ENCODE results near the gene RXFP2.

RXFP2 gene

DNA sequence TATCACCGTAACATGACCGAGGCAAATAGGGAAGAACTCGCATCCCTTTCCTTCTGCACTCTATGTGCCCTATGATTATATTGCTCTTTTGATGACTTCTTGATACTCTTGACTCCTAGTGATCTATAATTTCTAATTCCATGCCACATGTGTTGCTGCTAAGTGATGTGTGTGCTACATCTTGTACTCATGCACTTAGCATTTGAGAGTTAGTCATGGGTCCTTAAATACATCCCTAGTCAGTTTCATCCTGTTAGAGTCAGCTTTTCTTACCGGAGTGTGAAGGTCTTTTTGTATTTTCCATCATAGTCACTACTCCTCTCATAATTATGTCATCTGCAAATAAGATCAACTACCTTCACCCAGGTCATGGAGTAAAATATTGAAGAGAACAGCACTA lies 30.2 kb downstream of the RXFP2 start:
- DNase-seq, result no peak

DNA sequence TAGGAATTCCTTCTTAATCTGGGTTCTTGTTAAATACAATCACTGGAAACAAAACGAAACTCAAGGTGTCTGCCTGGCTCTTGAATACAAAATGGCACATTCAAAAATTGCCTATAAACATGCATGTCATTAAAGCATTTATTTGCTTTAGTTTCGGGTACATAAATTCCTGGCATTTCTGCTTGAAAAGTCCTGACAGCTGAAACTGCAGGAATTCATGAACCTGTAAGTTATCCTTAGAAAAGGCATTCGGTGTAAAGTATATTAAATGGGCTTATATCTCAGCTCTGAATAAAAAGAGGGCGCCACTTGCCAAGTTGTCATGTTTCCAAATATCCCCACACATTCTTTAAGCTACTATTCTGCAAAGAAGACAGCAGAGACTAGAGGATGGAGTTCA lies 32.9 kb downstream of the RXFP2 start:
- no peak for DNase-seq

DNA sequence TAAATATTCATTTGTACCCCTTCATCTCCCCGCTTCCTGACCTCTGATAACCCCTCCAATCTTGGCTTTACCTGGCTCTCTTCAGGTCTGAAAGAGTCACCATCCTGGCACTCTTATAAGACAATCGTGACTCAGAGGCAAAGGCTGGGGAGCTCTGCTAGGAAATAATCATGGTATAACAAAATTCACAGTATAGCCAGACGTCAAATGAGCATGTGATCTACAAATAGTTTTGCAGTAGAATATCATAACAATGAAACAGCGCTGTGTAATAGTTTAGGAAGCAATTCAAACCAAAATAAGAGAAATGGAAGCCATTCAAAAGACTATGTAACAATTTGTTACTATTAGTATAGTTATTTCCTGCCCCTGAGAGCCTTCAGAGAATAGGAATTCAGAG lies 34.2 kb downstream of the RXFP2 start:
- no peak for DNase-seq

DNA sequence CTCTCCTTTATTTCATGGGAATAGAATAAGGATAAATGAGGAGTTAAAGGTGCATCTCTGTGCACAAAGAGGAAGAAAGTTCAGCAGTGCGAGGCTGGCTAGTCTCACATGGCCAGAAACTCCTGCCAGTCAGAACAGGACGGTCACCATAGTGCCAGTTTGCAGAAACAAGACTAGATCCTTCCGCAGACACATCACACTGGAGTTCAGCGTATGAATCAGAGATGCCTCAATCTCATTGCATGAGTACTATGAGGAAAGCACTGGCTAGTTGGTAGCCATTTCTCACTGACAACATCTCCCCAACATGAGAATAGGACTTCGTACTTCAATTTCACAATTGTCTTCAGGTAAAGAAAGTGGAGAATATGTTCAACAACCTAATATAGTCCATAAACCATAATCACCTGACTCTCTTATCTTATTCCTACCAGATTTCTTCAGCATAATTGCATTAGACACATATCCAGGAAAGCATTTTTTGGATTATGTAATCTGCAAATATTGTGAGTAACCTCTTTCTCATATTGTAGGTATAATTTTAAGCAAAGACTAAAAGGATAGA lies 34.9 kb downstream of the RXFP2 start:
- no peak for DNase-seq

DNA sequence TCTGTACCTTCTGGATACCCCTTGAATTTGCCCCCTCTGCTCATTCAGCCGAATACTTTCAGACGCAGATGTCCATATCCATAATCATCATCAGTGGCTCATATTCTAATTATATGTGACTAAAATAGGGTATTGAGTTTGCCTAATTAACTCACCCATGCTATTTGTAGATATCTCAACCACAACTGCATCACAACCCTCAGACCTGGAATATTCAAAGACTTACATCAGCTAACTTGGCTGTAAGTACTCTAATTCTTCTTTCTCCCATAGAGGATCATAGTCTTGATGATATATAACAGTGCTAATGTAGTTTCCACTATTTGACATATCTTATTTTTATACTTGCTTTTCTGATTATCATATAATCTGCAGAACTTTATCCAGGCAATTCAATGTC lies 35.8 kb downstream of the RXFP2 start:
- DNase-seq, result no peak

DNA sequence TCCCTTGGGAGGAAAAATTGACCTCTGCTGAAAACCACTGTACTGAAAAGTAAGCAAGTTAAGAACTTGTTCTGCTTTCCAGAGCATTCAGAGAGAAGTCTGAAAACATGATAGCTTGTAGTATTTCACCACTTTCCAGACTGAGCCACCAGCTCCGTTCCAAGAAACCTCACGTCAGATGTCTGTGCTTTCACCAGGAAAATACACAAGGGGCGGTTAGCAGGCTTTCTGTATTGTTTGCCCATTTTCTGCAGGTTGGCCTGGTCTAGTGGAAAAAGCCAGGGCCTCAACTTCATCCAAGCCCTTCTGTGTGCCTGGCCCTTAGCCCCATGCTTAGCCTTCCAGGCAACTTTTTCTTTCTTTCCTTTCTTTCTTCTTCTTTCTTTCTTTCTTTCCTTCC lies 36.4 kb downstream of the RXFP2 start:
- DNase-seq, result no peak

DNA sequence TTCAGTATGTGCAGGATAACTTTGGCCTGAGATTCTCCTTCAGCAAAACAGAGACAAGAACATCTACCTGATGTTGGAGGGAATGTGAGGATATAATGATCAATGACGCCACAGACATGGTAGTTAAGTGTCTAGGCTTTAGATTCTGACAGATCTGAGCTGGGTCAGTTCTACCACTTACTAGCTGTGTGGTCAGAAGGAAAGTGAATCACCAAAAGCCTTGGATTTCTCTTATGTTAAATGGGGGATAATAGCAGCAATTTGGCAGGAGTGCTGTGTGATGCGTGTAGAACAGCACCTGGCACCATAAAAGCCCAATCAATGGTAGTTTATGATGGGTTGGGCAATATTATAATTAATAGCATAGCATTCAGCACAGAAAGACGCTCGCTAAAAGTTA lies 41.7 kb downstream of the RXFP2 start:
- no peak for DNase-seq

DNA sequence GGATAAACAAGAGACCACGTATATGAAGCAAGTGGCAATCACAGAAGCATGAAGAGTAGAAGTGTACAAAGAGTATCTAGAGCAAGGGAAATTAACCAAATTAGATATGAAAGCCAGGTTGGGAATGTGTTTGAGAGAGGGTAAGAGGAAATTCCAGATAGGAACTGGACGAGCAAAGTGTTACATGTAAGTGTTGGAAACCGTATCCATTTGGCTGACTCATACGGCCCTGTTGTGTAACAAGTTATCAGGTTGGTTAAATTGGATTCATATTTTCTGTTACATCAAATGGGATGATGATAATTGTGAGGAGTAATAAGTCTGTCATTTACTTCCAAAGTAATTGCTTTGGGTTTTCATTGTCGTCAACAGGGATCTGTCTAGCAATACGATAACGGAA lies 46.7 kb downstream of the RXFP2 start:
- no peak for DNase-seq

DNA sequence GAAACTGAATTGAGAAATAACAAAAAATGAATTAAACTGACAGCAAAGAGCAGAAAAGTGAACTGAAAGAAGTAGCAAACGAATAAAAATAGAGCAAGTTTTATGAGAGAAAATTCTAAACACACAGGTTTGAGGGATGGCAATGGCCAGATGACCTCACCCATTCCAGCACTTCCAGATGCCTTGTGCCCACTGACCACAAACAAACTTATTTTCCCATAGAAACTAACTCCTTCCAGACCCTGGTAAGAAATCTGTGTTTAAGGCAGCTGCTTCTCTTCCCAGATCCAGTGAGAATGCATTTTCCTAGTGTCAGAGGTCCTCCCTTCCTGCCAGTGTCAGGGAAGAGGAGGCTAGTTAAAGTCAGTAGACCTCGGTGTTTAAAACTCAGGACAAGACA lies 51.7 kb downstream of the RXFP2 start:
- no peak for DNase-seq

DNA sequence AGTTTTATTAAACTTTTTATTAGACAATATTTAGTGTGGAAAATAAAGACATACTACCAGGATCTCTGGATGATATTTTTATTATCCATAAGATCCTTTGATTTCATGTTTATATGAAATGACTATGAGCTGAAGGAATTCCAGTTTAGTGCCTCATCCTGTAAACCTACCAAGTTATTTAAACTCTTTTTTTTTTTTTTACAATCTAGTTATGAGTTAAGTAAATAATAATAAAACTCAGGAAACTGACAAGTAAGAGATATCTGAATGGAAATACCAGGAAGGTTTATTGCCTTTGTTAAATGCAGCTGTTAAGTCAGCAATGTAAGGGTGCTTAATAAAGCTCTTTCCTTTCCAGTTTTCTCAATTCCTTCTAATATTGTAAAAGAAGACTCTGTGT lies 53.9 kb downstream of the RXFP2 start:
- no peak for DNase-seq

DNA sequence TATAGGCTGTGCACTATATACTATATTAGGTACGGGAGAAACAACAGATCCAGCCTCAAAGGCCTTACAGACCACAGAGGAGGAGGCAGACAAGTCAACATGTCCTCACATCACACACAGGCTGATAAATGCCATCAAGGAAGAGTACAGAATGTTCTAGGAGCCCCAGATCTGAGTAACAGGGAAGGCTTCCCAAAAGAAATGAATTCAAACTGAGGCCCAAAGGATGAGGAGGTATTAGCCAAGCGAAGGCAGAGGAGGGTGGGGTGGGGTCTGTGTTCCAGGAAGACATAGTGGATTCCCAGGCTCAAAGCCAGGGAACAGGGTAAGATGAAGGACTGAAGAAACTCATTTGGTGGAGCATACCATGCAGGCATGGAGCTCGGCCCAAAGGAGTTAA lies 55.1 kb downstream of the RXFP2 start:
- DNase-seq, result no peak

DNA sequence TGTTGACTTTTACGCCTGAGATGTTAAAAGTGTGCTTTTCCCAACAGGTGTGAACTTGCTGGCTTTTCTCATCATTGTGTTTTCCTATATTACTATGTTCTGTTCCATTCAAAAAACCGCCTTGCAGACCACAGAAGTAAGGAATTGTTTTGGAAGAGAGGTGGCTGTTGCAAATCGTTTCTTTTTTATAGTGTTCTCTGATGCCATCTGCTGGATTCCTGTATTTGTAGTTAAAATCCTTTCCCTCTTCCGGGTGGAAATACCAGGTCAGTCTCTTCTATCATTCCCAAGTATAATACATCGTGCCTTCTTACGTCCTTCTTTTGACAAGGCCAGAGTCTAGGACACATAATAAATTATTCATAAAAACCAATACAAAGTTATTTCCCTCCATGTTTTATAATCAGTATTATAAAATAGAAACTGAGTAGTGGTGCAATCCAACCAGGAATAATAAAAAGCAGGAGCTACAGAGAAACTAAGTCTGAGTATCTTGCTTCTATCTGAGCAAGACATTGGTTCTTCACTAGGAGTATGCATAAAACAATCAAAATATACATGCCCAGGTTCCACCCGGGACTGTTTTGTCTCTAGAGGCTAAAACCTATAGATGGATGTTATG lies 57.9 kb downstream of the RXFP2 start:
- DNase-seq, result no peak

DNA sequence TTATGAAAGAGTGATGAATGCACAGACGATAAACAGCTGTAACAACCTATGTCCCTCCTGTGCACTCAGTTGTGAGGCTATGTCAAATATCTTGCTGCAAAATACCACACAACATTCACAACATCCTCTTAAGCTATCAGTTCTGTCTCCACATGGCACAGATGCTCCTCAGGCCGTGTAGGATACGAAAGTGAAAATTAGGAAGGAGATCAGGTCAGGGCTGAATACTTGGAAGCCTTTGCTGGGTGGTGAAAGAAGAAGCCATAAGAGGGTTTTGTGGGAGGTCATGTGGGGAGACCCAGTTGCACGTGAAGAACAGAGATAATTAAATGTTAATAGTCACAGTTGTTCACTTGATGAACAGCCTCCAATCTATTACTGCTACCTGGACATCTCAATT lies 58.9 kb downstream of the RXFP2 start:
- DNase-seq, result no peak

DNA sequence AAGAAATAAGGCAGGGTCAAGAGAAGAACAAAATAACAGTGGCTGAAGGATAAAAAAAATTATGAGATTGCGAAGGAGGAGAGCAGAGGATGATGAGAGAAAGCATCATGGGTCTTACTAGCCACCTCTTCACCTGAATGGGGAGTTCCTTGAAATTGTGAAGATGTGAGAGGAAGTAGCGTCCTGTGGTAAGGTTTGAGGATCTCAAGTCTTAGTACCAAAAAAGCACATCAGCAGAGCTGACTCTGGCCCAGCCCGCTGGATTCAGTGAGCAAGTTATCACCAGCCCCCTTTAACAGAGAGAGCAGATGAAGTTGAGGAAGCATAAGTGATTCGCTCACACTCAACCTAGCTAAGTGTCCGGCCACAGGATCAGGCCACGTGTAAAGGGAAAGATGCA lies 61.8 kb downstream of the RXFP2 start:
- DNase-seq, result no peak

DNA sequence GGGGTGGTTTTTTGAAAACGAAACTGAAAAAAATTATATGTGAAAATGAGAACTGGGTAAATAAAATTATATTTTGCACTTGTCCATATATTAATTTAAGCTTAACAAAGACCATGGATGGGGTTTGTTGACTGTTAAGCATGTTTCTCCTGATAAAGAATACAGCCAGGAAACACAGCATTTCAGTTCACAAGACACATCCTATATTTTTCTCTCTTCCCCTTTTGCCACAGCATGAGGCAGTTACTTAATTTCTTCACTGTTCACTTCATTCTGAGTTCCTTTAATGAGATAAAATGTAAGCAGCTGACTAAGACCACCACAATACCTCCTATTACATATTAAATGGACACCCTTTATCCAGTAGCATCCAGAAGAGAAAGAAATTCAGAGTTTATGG lies 64.0 kb downstream of the RXFP2 start:
- no peak for DNase-seq

DNA sequence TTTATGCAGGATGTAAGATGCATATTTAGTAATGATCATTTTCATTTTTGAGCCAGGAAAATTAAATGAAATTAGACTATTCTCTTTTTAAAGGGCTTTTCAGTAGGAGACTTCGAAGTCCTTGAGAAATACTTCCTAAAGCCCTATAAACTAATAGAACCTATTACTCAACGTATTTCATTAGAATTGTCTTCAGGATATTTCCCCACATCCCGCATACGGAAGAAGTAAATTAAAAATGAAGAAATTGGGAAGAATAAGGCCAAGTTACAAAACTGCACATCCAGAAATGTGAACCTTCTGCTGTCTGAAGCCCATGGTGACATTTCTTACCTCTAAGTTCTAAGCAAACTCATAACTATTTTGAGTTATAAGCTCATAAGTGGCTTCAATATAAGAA lies 66.5 kb downstream of the RXFP2 start:
- no peak for DNase-seq

DNA sequence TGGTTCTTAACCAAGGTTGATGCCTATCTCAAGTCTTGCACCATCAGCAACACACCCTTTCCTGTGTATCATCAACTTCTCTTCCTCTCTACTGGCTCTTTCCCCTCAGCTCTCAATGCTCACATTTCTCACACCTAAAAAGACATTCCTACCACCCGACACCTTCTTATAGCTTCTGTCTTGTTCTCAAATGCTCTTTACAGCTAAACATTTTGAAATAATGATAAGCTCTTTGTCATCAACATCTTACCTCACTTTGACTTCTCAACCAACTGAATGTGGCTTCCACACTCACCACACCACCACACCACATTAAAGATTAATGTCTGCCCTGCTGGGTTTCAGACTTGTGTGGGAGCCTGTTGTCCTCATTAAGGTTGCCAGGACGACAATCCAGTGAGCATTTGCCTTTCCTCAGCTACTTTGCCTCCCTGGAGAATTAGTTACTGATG lies 67.8 kb downstream of the RXFP2 start:
- DNase-seq, result peak; percentile 13

DNA sequence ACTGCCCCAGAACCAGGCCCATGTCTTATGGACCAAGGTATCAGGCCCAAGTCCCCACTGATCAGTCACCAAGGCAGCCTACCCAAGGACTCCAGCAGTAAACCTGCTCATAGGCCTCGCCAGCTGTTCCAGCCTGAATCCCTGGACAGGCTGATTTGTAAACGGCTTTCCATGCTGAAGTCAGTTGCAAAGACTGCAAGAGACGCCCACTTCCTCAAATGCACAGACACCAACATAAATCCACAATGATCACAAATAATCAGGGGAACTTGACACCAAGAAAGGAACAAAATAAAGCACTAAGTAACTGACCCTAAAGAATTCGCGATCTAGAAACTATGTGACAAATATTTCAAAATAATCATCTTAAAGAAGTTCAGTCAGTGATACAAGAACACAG lies 75.2 kb downstream of the RXFP2 start:
- no peak for DNase-seq

DNA sequence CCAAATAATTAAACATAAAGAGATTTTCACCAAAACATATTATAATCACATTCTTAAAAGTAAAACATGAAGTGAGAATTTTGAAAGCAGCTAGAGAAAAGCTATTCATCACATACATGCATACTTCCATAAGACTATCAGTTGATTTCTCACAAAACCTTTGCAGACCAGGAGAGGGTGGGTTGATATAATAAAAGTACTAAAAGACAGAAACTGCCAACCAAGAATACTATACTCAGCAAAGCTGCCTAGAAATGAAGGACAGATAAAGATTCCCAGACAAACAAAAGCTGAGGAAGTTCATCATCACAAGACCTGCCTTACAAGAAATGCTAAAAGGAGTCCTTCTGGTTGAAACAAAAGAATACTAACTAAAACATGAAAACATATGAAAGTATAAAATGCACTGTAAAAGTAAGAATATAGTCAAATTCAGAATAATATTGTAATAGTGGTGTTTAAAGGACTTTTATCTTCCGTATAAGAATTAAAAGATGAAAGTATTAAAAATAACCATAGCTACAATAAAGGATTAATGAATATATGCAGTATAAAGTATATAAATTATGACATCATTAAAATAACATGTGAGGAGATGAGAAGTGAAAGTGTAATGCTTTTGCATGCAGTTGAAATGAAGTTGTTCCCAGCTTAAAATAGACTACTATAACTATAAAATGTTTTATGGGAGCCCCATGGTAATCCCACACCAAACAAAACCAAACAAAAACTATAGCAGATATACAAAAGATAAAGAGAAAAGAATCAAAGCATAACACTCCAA lies 76.2 kb downstream of the RXFP2 start:
- no peak for DNase-seq

DNA sequence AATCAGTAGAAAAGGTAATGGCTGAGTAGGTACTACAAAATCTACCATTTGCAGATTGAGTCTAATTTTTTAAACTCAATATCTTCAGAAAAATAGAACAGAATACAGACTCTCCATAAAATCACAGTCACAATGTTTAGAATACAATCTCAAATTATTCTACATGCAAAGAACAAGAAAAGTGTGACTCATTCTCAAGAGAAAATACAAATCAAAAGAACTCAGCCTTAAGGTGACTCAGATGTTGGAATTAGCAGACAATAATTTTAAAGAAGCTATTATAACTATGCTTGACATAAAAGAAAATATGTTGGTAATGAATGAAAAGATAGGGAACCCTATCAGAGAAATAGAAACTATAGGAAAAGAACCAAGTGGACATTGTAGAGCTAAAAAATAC lies 78.9 kb downstream of the RXFP2 start:
- DNase-seq, result no peak

DNA sequence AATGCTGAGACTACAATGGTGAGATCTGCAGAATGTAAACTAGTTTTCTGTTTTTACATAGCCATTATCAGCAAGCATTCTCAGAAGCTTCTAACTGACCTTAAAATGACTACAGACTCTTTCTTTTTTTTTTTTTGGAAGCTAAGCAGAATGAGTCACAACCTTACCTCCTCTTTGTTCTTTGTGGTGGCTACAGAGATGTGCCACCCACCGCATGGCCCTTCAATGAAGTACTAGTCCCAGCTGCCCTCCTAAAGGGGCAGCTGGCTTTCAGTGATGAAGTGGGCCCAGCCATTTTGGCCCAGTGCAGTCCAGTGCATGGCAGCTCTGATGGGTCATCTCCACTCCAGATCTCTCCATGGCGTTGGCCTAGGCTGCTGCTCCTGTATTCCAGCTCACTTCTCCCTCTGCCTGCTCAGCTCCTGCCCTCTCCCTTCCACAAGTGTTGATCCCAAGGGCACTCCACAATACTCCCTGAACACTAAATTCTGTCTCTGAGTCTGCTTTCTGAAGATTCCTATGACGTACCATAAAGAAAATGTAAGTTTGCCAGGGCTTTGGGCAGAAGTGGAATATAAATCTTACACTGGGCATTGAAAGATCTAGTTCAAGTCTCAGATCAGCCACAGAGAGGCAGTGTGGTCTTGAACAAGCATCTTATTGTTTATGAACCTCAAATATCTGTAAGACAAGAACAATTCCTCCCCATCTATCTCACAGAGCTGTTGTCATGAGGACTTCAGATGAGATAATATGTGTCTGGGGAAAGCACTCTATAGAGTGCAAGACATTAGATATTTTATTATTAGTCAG lies 85.6 kb downstream of the RXFP2 start:
- DNase-seq, result no peak

DNA sequence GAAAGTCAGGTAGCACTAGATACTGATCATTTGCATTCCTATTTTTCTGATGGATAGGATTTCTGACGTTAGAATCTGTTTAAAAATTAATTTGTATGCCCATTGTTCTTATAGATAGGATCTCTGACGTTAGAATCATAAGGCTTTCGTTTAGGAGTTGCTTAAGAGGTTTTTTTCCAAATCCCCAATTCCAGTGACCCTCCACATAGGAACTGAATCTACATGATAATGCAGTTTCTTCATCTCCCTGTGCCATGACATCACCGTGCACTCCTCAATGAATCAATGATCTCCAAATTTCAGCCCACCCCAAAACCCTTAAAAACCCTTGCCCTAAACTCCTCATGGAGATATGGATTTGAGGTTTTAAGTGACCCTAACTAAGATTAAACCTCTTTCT lies 87.2 kb downstream of the RXFP2 start:
- no peak for DNase-seq

DNA sequence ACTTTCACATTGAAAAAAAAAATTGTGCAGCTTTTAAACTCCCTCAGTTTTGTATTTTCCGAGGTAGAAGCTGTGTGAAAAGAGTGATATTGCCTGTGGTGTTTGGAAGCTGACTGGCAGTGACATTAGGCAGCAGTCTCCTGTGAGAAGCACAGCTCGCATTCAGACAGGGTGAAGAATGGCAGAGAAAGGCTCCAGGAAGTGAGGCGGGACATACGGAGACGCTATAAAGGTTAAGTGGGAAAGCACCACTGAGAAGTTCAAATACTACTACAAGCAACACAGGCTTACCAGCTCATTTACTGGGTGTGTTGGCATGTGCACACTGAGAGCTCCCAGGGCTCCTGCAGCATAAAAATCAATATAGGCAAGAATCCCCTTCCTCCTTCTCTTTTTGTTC lies 88.4 kb downstream of the RXFP2 start:
- DNase-seq, result no peak

DNA sequence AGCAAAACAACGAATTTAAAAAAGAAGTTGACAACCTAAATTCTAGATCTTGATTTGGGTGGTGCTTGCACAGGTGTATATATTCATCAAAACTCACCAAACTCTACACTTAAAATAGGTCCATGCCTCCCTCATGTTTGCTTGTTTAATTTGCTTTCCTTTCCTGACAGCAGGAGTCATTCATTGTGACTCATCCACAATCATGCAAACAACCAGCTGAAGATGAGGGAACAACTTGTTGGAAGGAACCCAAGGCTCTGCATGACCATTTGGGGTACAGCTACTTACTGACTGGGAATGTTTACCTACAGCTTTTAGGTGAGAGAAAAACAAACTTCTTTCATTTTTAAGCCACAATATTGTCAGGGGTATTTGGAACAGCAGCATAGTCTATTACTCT lies 96.6 kb downstream of the RXFP2 start:
- no peak for DNase-seq

Measured in activated effector memory CD4-positive, alpha-beta T cell treated with Interleukin-2 at 50 U/mL for 16 hours (primary cell).